Omental fat pad (tissue), 4 donors: Measurements from ENCODE around the gene PFDN1. TPM values are rescaled to one million over a fixed set of nuclear protein-coding genes. Genes with fewer than 3 reads are reported as not detected.

Source experiments
- ATAC-seq: fragments of 150-250 bp; one replicate; pipeline ENCODE4 v1.9.1; 2016; ENCODE audit warnings: mild to moderate bottlenecking, moderate library complexity; ENCODE audit not compliant: low FRiP score
- DNase-seq: peaks from one replicate; pipeline ENCODE4 v3.0.0-alpha.2; 2019; ENCODE audit warnings: low spot score
- total RNA-seq, 4 donors: library from RNA; depleted of rRNA; stranded (reverse); fragments of >200 nt; gene quantifications; one replicate each; pipeline ENCODE4 v1.1.0, GENCODE V29; 2016
- TF ChIP-seq, protein P1 (sequence below), 3 donors: fragments of 450-650 bp; IDR thresholded peaks; one replicate each; pipeline ENCODE4 v1.5.1; 2016 to 2017; ENCODE audit warnings: antibody characterized with exemption in 3 of 3, mild to moderate bottlenecking in 3 of 3, moderate library complexity in 2 of 3

PFDN1 gene
- total RNA-seq, 4 donors from 2014 or later, result 54.1 to 110 (median 88.6) TPM

DNA sequence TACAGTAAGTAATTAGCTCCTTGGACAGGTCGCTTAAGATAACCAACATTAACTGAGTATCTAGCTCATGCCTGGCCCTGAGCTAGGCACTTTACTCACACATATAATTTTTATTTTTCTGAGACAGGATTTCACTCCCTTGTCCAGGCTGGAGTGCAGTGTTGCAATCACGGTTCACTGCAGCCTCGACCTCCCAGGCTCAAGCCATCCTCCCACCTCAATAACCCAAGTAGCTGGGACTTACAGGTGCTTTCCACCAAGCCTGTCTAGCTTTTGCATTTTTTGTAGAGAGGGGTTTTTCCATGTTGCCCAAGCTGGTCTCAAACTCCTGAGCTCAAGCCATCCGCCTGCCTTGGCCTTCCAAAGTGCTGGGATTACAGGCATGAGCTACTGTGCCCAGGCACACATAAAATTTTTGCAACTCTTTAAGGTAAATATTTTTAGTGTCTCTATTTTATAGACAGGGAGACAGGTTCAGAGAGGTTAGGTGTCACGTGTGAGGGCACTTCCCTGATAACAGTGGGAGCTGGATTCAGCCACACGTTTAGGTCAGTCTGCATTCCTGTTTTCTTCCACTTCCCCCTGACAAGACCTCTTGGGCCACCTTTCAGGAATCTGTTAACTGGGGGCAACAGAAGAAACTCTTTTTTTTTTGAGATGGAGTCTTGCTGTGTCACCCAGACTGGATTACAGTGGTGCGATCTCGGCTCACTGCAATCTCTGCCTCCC lies 25.3 kb upstream of the PFDN1 start:
- DNase-seq (no peak), ATAC-seq (no peak)
- TF ChIP-seq, protein P1, sequence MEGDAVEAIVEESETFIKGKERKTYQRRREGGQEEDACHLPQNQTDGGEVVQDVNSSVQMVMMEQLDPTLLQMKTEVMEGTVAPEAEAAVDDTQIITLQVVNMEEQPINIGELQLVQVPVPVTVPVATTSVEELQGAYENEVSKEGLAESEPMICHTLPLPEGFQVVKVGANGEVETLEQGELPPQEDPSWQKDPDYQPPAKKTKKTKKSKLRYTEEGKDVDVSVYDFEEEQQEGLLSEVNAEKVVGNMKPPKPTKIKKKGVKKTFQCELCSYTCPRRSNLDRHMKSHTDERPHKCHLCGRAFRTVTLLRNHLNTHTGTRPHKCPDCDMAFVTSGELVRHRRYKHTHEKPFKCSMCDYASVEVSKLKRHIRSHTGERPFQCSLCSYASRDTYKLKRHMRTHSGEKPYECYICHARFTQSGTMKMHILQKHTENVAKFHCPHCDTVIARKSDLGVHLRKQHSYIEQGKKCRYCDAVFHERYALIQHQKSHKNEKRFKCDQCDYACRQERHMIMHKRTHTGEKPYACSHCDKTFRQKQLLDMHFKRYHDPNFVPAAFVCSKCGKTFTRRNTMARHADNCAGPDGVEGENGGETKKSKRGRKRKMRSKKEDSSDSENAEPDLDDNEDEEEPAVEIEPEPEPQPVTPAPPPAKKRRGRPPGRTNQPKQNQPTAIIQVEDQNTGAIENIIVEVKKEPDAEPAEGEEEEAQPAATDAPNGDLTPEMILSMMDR (IDR thresholded peaks at IDR 0.05), result no peak

- DNase-seq (no peak), ATAC-seq (no peak)
- TF ChIP-seq, protein P1 (IDR thresholded peaks at IDR 0.05), result no peak
Measured at GRCh38 chr5:140327589-140327988, 24.7 kb upstream of the PFDN1 start.

GRCh38 chr5:140325486-140325885 lies 22.6 kb upstream of the PFDN1 start:
- TF ChIP-seq, protein P1 (IDR thresholded peaks at IDR 0.05), result no peak
- no peak for DNase-seq
- ATAC-seq, result no peak

DNA sequence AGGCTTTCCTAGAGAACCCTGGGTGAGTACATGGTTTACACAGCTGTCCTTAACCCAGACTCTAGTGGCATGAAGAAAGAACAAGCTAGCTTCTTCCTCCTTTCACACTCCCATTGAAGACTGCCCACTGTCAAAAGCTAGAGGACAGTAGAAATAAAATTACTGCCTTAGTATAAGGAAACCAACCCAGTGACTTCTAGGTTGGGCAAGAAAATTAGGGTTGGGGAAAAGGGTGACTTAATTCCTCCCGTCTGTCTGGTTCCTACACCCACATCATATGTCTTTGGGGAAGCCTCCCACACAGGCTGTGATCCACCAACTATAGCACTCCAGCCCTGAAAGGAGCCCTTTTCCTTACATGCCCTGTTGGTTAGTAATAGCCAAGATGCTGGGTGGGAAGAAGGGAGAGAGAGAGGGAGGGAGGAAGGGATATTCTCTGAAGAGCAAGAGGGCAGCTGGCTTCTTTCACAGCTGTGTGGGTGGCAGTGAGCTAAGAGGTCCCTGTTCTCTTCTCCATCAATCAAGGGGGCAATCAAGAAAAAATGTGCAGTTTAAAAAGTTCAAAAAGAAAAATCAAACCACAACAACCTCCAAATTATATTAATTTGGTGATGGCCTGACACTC lies 21.8 kb upstream of the PFDN1 start:
- DNase-seq (no peak), ATAC-seq (peak; percentile 58)
- TF ChIP-seq, protein P1 (IDR thresholded peaks at IDR 0.05), result no peak

DNA sequence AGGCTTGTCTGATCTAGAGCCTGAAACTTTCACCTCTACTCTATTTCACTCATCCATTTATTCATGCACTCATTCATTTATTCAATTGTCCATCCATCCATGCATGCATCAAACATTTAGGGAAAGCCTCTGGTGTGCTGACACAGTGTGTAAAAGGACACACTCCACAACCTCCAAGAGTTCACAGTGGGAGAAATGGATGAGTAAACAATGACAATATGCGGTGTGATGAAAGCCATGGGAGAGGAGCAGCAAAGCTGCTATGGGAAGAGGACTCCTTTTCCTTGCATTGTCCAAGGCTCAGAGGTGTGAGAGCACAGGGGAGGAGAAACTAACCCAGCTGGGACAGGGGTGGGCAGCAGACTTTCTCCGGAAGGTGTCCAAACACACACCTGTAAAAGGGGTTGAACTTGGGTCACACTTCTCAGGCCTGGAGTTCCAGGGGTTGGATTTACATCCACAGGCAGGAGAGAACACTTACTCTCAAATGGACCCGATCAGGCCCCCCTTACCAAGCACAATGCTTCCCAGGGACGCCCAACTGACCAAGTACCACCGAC lies 21.2 kb upstream of the PFDN1 start:
- TF ChIP-seq, protein P1 (IDR thresholded peaks at IDR 0.05), result no peak
- no peak for ATAC-seq
- no peak for DNase-seq

GRCh38 chr5:140322751-140323731 lies 20.1 kb upstream of the PFDN1 start:
- DNase-seq (no peak), ATAC-seq (peak; percentile 60)
- TF ChIP-seq, protein P1 (IDR thresholded peaks at IDR 0.05), result no peak
